Activated naive CD8-positive, alpha-beta T cell treated with anti-CD3 and anti-CD28 coated beads, Interleukin-2, amount 10 ng/mL, durations not matched to agents 7 days and 5 days (primary cell): Measurements from ENCODE around the gene DNM1L. TPM values are rescaled to one million over a fixed set of nuclear protein-coding genes. Genes with fewer than 3 reads are reported as not detected.
"Not testable (repeated sequence)": the region's sequence is repeated elsewhere in the genome, so short reads cannot be mapped to it uniquely, and the experiment has no call there.

Experiments used
- ATAC-seq: fragments of 150-1000 bp; cut with Tn5 transposase; one replicate; pipeline ENCODE4 v1.10.0; 2021; ENCODE audit warnings: low read depth, moderate library complexity
- POLR2A ChIA-PET: fragments of 350-600 bp; sonication (Branson Sonifier 250); formaldehyde crosslinking; loops from one replicate; lab custom pipeline; 2021; ENCODE audit warnings: antibody characterized with exemption; lab: Charles Lee
- DNase-seq: peaks from one replicate; pipeline ENCODE4 v3.0.0; 2021
- H3K27ac Mint-ChIP-seq: one replicate; pipeline ENCODE4 v1.8.0; 2022; ENCODE audit warnings: mild to moderate bottlenecking, mixed read lengths
- H3K27me3 Mint-ChIP-seq: one replicate; pipeline ENCODE4 v1.8.0; 2022; ENCODE audit warnings: mild to moderate bottlenecking, moderate library complexity, mixed read lengths
- H3K36me3 Mint-ChIP-seq: one replicate; pipeline ENCODE4 v1.8.0; 2021; ENCODE audit warnings: mild to moderate bottlenecking, mixed read lengths
- H3K4me1 Mint-ChIP-seq: one replicate; pipeline ENCODE4 v1.8.0; 2021; ENCODE audit warnings: mixed read lengths
- H3K4me3 Mint-ChIP-seq: one replicate; pipeline ENCODE4 v1.8.0; 2022; ENCODE audit warnings: mild to moderate bottlenecking, moderate library complexity, mixed read lengths
- H3K9me3 Mint-ChIP-seq: one replicate; pipeline ENCODE4 v1.8.0; 2021; ENCODE audit warnings: mixed read lengths
- total RNA-seq, 2 experiments: library from RNA; stranded (reverse); gene quantifications; one replicate each; pipeline ENCODE4 v1.2.3, GENCODE V29; 2021

The DNM1L gene
- total RNA-seq, 2 experiments from 2014 or later, result 58.5 to 59.5 TPM

DNA sequence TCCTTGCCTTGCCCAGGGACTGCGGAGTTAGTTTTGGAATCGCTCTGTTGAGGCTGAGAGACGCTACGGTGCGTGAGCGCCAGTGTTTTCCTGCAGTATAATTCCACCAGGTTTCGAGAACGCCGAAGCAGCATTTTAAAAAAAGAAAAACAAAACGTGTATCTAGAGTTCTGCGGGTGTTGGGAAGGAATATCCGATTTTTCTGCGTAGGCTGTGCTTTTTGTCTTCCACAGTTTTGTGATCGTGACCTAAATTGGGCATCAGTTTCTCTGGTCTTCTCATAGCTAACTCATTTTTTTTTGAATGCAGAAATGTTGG is 778 bp downstream of the DNM1L start:
- Mint-ChIP-seq H3K4me3 (peak overlapping the region; percentile 94), H3K27me3 (no peaks in the 10 kb centered on the region), H3K9me3 (no peaks in the 10 kb centered on the region), H3K4me1 (peaks cover 18% of the 10 kb centered on the region), H3K36me3 (peaks cover 1% of the 10 kb centered on the region), H3K27ac (peak overlapping the region; percentile 88)
- ATAC-seq, result no peak
- POLR2A ChIA-PET, result no interaction called here
- DNase-seq, result no peak

DNA sequence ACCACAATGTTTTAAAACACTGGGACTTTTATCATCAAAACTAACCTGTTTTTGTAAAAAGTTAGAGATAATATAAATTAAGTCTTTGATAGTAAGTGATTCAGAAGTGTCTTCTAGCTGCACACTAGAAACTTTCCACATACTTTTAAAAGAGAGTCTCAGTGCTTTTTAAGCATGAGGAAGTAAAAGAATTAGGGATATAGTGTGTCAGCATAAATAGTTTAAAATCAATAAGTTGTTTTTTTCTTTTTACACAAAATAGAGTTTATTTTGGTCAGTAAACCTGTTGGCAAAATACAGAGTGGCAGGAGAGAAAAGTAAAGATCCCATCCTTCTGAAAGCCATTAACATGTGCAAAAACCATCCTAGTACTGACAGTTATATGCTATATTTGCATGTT is 1.7 kb downstream of the DNM1L start:
- no peaks in the 10 kb centered on the region for H3K9me3 Mint-ChIP-seq
- H3K4me3 Mint-ChIP-seq, result peak overlapping the region; percentile 94
- peaks cover 18% of the 10 kb centered on the region for H3K4me1 Mint-ChIP-seq
- no peak for DNase-seq
- peaks cover 8% of the 10 kb centered on the region for H3K36me3 Mint-ChIP-seq
- POLR2A ChIA-PET, result interaction anchor here (0.6 kb wide), 1 partner anchor 73 kb away, joined by 3 read pairs; no protein-coding TSS in a partner anchor
- no peaks in the 10 kb centered on the region for H3K27me3 Mint-ChIP-seq
- no peak for ATAC-seq
- H3K27ac Mint-ChIP-seq, result no peak overlapping the region

DNA sequence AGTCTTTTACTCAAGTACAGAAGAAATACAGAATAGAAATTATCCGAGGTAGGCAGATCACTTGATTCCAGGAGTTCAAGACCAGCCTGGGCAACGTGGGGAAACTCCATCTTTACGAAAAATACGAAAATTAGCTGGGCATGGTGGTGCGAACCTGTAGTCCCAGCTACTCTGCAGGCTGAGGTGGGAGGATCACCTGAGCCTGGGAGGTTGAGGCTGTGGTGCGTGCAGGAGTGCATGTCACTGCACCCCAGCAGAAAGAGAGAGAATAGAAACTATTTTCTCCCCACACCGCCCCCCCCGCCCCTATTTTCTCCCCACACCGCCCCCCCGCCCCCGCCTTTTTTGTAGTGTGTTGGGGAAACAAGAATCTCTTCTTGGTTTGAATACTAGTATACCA is 2.2 kb downstream of the DNM1L start:
- Mint-ChIP-seq H3K36me3 (peaks cover 10% of the 10 kb centered on the region), H3K27me3 (no peaks in the 10 kb centered on the region), H3K4me1 (peaks cover 18% of the 10 kb centered on the region), H3K27ac (no peak overlapping the region), H3K4me3 (no peak overlapping the region), H3K9me3 (no peaks in the 10 kb centered on the region)
- DNase-seq (no peak), ATAC-seq (no peak)
- POLR2A ChIA-PET, result interaction anchor here (0.6 kb wide), 1 partner anchor 73 kb away, joined by 3 read pairs; no protein-coding TSS in a partner anchor

DNA sequence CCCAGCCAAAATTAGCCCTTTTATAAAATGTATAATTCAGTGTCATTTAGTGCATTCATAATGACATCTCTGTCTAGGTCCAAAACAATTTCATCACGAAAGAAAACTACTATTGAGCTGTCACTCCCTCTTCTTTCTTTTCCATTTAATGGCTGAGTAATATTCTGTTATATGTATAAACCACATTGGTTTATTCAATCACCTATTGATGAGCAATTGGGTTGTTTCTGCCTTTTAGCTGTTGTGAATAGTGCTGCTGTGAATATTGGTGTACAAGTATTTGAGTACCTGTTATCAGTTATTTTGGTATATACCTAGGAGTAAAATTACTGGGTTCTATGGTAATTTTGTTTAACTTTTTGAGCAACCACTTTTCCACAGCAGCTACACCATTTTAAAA is 7.2 kb downstream of the DNM1L start:
- POLR2A ChIA-PET, result no interaction called here
- no peak for ATAC-seq
- peaks cover 26% of the 10 kb centered on the region for H3K36me3 Mint-ChIP-seq
- H3K9me3 Mint-ChIP-seq, result no peaks in the 10 kb centered on the region
- H3K27ac Mint-ChIP-seq, result no peak overlapping the region
- DNase-seq, result no peak
- H3K4me1 Mint-ChIP-seq, result peaks cover 8% of the 10 kb centered on the region
- no peak overlapping the region for H3K4me3 Mint-ChIP-seq
- no peaks in the 10 kb centered on the region for H3K27me3 Mint-ChIP-seq

DNA sequence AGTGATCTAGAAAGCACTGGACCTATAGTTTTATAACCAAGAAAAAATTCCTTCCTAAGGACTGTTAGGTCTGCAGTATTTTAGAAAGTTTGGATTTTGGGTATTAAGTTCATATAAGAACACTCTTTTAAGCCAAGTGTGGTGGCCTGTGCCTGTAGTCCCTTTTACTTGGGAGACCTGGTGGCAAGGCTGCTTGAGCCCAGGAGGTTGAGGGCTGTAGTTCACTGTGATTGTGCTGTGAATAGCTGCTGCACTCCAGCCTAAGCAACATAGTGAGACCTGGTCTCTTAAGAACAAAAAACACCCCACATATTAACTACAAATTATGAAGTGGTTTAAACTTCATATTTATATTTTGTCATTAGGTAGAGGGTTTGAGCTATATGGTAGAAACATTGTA is 9.7 kb downstream of the DNM1L start:
- H3K36me3 Mint-ChIP-seq, result peaks cover 30% of the 10 kb centered on the region
- no peaks in the 10 kb centered on the region for H3K27me3 Mint-ChIP-seq
- ATAC-seq (no peak), DNase-seq (no peak)
- POLR2A ChIA-PET, result interaction anchor here (0.6 kb wide), 1 partner anchor 512 kb away, joined by 3 read pairs; no protein-coding TSS in a partner anchor
- no peaks in the 10 kb centered on the region for H3K9me3 Mint-ChIP-seq
- no peak overlapping the region for H3K27ac Mint-ChIP-seq
- H3K4me3 Mint-ChIP-seq, result no peak overlapping the region
- H3K4me1 Mint-ChIP-seq, result peaks cover 18% of the 10 kb centered on the region

DNA sequence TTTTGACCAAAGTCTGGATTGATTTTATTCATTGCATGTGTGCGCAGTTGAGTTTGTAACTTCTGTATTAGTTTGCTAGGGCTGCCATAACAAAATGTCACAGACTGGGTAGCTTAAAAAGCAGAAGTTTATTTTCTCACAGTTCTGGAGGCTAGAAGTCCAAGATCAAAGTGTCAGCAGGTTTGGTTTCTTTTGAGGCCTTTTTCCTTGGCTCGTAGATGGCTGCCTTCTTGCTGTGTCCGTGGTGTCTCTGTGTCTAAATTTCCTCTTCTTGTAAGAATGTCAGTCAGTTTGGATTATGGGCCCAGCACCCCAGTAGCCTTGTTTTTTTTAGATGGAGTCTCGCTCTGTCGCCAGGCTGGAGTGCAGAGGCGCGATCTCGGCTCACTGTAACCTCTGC is 11.8 kb downstream of the DNM1L start:
- no peaks in the 10 kb centered on the region for H3K27me3 Mint-ChIP-seq
- DNase-seq (no peak), ATAC-seq (no peak)
- no peak overlapping the region for H3K27ac Mint-ChIP-seq
- no peak overlapping the region for H3K4me3 Mint-ChIP-seq
- POLR2A ChIA-PET, result no interaction called here
- H3K36me3 Mint-ChIP-seq, result peaks cover 37% of the 10 kb centered on the region
- no peaks in the 10 kb centered on the region for H3K9me3 Mint-ChIP-seq
- H3K4me1 Mint-ChIP-seq, result peaks cover 18% of the 10 kb centered on the region

DNA sequence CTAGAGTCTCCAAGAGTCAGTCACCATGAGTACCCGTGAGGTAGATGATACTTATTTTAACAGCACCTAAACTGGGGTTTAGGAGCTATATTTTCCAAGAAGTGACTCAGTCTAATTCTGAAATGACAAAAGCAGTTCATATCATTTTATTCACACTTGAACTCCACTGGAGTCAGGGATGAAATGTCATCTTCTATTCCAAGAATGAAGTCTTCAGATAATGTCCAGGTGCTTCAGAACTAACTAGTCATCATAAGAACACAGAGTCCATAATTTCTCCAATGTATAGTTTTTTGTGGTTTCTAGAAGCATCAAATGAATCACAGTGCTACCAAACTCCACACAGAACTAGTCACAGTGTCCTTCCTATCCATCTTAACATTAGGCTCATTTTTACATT is 13.3 kb downstream of the DNM1L start:
- ATAC-seq (no peak), DNase-seq (no peak)
- H3K9me3 Mint-ChIP-seq, result no peaks in the 10 kb centered on the region
- H3K27ac Mint-ChIP-seq, result no peak overlapping the region
- H3K36me3 Mint-ChIP-seq, result peaks cover 28% of the 10 kb centered on the region
- H3K27me3 Mint-ChIP-seq, result no peaks in the 10 kb centered on the region
- no peak overlapping the region for H3K4me3 Mint-ChIP-seq
- peaks cover 18% of the 10 kb centered on the region for H3K4me1 Mint-ChIP-seq
- POLR2A ChIA-PET, result no interaction called here

DNA sequence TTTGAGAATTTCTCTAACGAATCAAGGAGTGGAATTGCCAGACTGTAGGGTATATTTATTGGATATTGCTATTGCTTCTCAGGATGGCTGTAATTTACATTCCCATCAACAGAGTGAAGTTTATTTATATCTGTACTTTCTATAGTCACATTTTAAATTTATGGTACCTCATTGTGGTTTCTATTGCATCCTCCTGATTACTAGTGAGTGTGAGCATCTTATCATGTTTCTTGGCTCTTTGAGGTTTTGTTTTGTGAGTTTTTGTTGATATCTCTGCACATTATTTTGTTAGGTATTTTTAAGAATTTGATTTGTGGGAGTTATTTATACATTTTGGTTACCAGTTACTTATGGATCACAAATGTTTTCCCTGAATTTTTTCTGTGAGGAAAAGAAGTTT is 13.9 kb downstream of the DNM1L start:
- POLR2A ChIA-PET, result no interaction called here
- DNase-seq (no peak), ATAC-seq (no peak)
- no peaks in the 10 kb centered on the region for H3K9me3 Mint-ChIP-seq
- no peak overlapping the region for H3K27ac Mint-ChIP-seq
- H3K36me3 Mint-ChIP-seq, result peaks cover 28% of the 10 kb centered on the region
- peaks cover 18% of the 10 kb centered on the region for H3K4me1 Mint-ChIP-seq
- no peaks in the 10 kb centered on the region for H3K27me3 Mint-ChIP-seq
- no peak overlapping the region for H3K4me3 Mint-ChIP-seq

DNA sequence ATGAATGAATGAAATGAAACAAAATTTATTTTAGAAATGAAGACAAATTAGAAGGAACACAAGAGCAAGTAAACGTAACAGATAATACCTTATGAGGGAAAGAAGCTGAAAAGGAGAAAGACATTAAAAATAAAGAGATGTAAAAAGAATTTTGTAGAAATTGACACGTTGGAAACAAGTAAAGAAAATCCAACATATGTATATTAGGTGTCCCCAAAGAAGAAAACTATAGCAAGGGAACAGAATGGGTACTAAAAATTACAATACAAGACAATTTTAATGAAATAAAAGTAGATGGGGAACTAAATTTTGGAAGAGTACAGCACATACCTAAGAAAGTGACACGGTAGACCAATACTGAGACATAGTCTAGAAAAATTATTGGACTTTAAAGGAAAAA is 16.7 kb downstream of the DNM1L start:
- no peak overlapping the region for H3K27ac Mint-ChIP-seq
- POLR2A ChIA-PET, result interaction anchor here (1.3 kb wide), 1 partner anchor 17 kb away, joined by 3 read pairs; the partner anchor contains the start of gene DNM1L
- H3K27me3 Mint-ChIP-seq, result no peaks in the 10 kb centered on the region
- H3K9me3 Mint-ChIP-seq, result no peaks in the 10 kb centered on the region
- ATAC-seq (no peak), DNase-seq (no peak)
- peaks cover 18% of the 10 kb centered on the region for H3K4me1 Mint-ChIP-seq
- H3K4me3 Mint-ChIP-seq, result no peak overlapping the region
- peaks cover 21% of the 10 kb centered on the region for H3K36me3 Mint-ChIP-seq

DNA sequence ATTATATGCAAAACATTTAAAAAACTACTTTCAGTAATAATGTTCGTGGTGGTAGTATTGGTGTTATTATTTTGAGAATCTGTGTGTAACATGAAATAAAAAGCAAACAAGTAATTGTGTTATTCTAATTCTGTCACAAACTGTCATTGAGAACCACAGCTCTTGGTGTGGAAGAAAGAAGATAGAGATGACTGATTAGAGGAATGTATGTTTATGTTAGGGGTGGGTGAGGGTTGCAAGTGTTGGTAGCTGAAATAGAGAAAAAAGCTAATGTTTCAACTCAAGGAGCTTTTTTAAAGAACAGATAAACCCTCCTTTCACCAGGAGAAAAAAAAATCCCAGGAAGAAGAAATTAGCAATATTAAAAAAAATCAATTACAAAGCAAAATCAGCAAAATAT is 18.3 kb downstream of the DNM1L start:
- POLR2A ChIA-PET, result no interaction called here
- DNase-seq, result no peak

DNA sequence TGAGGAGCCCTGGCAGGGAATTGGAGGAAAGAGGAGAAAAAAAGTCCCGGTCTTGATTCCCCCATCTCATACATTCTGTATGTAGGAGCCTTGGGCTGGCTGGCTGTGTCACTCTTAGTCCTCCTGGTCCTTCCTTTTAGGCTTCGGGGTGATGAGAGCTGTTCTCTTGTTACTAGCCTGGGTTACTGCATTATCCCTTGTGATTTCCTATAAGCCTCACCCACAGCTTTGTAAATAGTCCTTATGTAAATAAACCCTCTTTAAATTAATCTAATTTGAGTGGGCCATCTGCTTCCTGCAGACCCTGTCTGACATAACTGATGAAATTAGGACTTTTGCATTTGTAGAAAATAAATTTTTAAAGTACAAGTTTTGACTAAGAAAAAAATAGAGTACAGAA is 19.2 kb downstream of the DNM1L start:
- DNase-seq (no peak), ATAC-seq (no peak)
- Mint-ChIP-seq H3K36me3 (peaks cover 20% of the 10 kb centered on the region), H3K4me3 (no peak overlapping the region), H3K27ac (no peak overlapping the region), H3K9me3 (no peaks in the 10 kb centered on the region), H3K27me3 (no peaks in the 10 kb centered on the region), H3K4me1 (peaks cover 7% of the 10 kb centered on the region)
- POLR2A ChIA-PET, result no interaction called here

More for the DNA sequence above, 18.3 kb downstream of the DNM1L start:
- no peak for ATAC-seq
- peaks cover 10% of the 10 kb centered on the region for H3K4me1 Mint-ChIP-seq
- no peaks in the 10 kb centered on the region for H3K27me3 Mint-ChIP-seq
- no peak overlapping the region for H3K27ac Mint-ChIP-seq
- peaks cover 21% of the 10 kb centered on the region for H3K36me3 Mint-ChIP-seq
- no peaks in the 10 kb centered on the region for H3K9me3 Mint-ChIP-seq
- H3K4me3 Mint-ChIP-seq, result no peak overlapping the region

DNA sequence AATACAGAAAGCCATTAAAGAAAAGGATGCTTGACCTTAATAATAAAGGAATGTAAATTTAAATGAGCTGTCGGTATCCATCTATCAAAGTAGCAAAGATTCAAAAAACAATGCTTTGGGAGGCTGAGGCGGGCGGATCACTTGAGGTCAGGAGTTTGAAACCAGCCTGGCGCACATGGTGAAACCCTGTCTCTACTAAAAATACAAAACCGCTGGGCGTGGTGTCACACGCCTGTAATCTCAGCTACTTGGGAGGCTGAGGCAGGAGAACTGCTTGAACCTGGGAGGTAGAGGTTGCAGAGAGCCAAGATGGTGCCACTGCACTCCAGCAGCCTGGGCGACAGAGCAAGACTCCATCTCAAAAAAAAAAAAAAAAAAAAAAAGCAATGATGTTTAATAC is 20.3 kb downstream of the DNM1L start:
- H3K4me3 Mint-ChIP-seq, DNase-seq, H3K27ac Mint-ChIP-seq, ATAC-seq, H3K27me3 Mint-ChIP-seq, H3K4me1 Mint-ChIP-seq, H3K9me3 Mint-ChIP-seq: not testable (repeated sequence)
- POLR2A ChIA-PET, result interaction anchor here (0.7 kb wide), 1 partner anchor 1399 kb away, joined by 4 read pairs; no protein-coding TSS in a partner anchor
- H3K36me3 Mint-ChIP-seq, result peaks cover 14% of the 10 kb centered on the region

DNA sequence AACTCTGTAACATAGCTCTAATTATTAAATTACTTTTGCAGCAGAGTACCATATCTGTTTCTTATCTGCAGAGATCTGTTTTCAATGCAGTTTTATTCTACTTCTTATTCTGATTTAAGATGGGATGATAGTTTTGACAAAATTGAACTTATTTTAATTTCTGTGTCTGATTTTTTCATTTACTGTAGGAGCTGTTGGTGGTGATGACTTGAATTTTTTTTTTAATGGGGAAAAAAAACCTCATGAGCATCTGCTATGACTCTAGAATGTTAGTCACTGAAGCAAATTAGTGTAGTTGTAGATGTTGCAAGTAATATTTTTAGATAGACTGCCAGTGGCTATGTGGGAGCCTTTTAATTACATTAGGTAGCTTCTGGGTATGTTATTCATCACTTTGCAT is 23.4 kb downstream of the DNM1L start:
- no peak overlapping the region for H3K27ac Mint-ChIP-seq
- H3K36me3 Mint-ChIP-seq, result peaks cover 2% of the 10 kb centered on the region
- POLR2A ChIA-PET, result no interaction called here
- H3K4me1 Mint-ChIP-seq, result peaks cover 12% of the 10 kb centered on the region
- no peaks in the 10 kb centered on the region for H3K9me3 Mint-ChIP-seq
- DNase-seq, result no peak
- ATAC-seq, result no peak
- H3K4me3 Mint-ChIP-seq, result no peak overlapping the region
- no peaks in the 10 kb centered on the region for H3K27me3 Mint-ChIP-seq

DNA sequence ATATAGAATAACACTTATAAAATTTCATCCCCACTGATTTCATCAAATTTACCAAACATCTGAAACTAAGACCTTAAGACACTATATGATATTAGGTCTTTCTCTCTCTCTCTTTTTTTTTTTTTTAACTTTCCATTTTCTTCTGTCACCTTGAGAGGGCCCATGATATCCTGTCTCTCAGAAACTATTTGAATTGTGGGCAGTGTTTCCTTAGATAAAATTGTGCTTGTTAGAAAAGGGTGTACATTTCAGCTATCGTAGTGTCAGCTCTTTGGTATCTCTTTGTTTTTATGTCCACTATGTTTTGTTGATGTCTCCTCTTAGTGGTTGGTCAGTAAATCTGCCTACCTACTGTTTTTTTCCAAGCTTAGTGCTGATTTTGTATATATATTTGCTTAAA is 23.8 kb downstream of the DNM1L start:
- Mint-ChIP-seq H3K36me3 (peaks cover 2% of the 10 kb centered on the region), H3K4me1 (peaks cover 12% of the 10 kb centered on the region), H3K4me3 (no peak overlapping the region), H3K9me3 (no peaks in the 10 kb centered on the region), H3K27me3 (no peaks in the 10 kb centered on the region), H3K27ac (no peak overlapping the region)
- POLR2A ChIA-PET, result no interaction called here
- ATAC-seq (no peak), DNase-seq (no peak)

DNA sequence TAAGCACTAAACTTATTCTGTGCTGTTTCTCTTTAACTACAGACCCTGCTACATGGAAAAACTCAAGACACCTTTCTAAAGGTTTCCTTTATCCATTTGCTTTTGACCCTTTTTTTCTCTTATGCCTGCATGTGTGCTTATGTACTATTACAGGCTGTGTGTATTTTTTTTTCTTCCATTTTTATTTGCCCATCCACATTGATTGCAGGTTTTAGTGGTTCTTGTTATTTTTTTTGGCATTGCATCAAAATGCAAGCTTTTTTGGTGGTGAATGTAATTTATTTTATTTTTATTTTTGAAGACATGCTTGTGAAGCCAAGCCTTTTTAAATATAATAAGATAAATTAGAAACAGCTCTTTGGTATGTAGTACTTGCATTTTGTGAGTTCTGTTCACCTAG is 26.7 kb downstream of the DNM1L start:
- Mint-ChIP-seq H3K27ac (no peak overlapping the region), H3K36me3 (peaks cover 2% of the 10 kb centered on the region), H3K27me3 (no peaks in the 10 kb centered on the region), H3K4me1 (peaks cover 10% of the 10 kb centered on the region), H3K4me3 (no peak overlapping the region), H3K9me3 (no peaks in the 10 kb centered on the region)
- ATAC-seq (no peak), DNase-seq (no peak)
- POLR2A ChIA-PET, result no interaction called here
